Activated CD8-positive, alpha-beta memory T cell treated with anti-CD3 and anti-CD28 coated beads, Interleukin-2, amount 50 U/mL, for 4 hours (primary cell): ENCODE results near the gene TPI1.

Experiments used
- DNase-seq: peaks from one replicate; pipeline ENCODE4 v3.0.0-alpha.2; 2020

The TPI1 gene

DNA sequence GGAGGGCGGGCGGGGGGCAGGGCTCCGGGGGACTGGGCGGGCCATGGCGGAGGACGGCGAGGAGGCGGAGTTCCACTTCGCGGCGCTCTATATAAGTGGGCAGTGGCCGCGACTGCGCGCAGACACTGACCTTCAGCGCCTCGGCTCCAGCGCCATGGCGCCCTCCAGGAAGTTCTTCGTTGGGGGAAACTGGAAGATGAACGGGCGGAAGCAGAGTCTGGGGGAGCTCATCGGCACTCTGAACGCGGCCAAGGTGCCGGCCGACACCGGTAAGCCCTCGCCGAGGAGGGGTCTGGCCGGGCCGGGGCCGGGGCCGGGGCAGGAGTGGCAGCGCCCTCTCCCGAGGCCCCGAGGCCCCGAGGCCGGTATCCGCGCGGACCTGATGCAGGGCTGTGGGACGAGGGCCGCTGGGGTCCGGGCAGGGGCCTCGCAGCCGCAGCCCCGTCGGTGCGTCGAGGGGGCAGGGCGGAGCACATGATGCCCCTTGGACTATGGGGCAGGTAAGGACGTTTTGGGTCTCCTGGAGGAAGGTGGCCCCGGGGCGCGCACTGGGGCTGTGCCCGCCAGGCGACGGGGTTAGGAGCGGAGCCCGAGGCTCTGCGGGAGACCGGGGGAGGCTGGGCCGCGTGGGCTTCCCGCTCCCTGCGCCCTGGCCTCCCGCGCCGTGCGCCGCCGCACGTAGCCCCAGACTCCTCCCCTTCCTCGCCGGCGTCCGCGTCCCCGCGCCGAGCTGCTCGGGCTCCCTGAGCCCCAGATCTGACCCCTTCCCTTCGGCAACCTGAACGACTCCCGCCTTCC, at the start of gene TPI1:
Gene TPI1 (plus strand): TSS at position 119 of the 798 bp plus-strand sequence. CDS start 36 bp downstream, at position 155.
- DNase-seq = peak; percentile 79

DNA sequence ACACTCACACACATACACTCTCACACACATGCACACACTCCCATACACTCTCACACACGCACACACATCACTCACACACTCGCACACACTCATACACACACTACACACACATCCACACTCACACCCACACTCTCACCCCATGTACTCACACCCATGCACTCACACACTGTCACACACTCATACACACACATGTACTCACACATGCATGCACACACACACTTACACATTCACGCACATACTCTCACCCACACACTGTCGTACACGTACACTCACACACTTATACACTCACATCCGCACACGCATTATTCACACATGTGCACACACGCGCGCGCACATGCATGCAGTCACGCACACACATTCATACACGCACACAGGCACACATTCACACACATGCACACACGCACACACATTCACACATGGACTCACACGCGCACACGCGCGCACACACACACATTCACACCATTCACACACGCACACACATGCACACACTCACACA, 49.6 kb upstream of the TPI1 start:
- no peak for DNase-seq

DNA sequence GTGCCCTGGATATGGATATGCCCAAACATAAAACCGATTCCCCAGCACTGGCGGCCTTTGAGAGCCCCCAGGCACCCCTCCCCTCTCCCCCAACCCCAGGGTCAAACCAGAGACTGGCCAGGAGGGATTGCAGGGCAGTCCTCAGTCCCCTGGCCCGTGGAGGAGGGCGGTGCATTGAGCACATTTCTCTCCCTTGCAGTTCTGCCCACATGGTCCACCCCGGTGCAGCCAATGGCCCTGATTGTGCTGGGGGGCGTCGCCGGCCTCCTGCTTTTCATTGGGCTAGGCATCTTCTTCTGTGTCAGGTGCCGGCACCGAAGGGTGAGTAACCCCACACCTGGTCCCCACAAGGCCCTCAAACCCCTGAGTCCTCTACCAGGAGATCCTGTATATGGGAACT, 49.1 kb upstream of the TPI1 start:
- no peak for DNase-seq

DNA sequence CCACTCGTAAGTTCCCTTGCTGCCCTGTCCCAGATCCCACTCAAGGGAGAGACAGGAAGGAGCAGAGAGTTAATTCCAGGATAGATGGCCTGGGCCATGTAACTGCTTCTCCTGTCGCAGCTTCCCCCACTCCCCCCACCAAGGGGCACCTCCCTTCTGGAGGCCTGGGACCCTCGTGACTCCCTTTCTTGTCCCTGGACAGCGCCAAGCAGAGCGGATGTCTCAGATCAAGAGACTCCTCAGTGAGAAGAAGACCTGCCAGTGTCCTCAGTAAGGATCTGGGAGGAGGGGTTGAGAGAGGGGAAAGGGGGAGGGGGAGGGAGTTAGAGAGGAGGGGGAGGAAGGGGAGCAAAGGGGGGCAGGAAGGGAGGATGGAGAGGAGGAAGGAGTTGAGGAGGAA, 48.7 kb upstream of the TPI1 start:
- DNase-seq = no peak

DNA sequence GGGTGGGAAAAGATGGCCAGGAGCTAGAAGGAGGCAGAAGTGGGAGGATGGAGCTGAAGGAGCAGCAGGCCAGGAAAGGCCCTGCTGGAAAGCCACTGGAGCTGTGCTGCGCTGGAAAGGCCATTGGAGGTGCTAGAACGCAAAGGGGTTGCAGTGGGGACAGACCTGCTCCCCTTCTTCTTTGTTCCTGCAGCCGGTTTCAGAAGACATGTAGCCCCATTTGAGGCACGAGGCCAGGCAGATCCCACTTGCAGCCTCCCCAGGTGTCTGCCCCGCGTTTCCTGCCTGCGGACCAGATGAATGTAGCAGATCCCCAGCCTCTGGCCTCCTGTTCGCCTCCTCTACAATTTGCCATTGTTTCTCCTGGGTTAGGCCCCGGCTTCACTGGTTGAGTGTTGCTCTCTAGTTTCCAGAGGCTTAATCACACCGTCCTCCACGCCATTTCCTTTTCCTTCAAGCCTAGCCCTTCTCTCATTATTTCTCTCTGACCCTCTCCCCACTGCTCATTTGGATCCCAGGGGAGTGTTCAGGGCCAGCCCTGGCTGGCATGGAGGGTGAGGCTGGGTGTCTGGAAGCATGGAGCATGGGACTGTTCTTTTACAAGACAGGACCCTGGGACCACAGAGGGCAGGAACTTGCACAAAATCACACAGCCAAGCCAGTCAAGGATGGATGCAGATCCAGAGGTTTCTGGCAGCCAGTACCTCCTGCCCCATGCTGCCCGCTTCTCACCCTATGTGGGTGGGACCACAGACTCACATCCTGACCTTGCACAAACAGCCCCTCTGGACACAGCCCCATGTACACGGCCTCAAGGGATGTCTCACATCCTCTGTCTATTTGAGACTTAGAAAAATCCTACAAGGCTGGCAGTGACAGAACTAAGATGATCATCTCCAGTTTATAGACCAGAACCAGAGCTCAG, 48.0 kb upstream of the TPI1 start:
- no peak for DNase-seq

DNA sequence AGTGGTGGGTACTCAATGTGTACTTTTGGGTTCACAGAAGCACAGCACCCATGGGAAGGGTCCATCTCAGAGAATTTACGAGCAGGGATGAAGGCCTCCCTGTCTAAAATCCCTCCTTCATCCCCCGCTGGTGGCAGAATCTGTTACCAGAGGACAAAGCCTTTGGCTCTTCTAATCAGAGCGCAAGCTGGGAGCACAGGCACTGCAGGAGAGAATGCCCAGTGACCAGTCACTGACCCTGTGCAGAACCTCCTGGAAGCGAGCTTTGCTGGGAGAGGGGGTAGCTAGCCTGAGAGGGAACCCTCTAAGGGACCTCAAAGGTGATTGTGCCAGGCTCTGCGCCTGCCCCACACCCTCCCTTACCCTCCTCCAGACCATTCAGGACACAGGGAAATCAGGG, 47.2 kb upstream of the TPI1 start:
- DNase-seq = no peak

DNA sequence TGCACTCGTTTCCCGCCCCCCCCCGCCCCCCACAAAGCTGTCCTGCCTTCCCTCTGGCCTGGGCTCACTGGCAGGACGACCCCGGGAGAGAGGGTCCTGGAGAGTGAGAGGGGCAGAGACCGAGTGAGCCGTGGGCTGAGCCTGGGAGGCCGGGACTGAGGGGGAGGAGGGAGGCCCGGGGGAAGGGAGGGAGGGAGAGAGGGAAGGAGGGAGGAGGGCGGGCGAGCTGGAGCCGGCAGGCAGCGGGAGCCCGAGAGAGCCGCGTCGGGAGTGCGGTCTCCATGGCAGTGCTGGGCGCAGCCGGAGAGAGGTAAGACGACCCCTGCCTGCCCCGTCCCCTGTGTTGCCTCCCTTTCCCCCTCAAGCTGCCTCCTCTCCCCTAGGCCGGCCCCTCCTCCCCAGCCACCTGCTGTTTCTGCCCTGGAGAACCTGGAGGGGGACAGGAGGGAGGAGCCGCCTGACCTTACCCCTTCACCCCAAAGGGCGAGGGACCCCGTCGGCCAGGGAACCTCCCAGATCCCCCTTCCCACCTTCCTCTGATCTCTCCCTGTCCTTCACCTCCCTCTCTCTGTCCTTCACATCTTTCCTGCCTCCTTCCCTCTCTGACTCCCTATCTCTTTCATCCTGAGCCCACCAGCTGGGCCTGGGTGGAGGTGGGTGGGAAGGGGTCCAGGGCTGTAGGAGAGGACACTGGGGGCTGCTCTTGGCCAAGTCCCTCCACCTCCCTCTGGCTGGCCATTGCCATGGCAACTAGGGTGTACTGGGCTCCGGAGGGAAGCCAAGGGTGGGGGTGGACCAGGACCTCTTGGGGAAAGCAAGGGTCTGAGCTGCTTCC, 45.5 kb upstream of the TPI1 start, which contains the start of gene GPR162:
Gene GPR162 (plus strand): TSS at position 231 of the 835 bp plus-strand sequence. CDS start 2,078 bp downstream, outside the sequence.
- no peak for DNase-seq

DNA sequence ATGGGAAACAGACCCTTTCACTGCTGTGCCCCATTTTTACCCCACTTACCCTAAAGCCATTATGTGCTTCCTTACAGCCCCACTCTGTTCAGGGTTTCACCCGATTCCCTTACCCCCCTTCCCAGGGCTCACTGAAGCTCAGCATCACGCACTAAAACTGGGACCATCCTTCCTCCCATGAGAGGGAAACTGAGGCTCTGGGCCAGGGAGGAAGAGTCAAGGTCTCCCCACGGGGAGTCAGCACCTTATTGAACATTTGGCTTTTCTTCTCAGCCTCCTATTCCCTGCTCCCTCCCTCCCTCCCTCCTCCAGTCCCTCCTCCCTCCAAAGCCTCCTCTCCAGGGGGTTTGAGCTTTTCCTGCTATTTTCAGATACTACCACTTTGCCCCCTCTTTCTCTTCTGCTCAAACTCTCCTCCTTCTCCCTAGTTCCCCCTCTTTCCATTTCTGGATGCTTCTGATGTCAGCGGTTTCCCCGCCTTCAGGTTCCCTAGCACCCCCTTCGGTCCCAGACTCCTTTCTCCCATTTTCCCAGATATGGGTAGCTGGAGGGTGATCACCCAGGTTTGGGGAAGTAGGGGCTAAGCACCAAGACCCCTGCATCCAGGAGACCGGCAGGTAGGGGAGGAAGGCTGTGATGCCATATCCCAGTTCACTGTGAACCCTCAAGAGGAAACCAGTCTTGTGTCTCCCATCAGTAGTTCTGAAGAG, 44.8 kb upstream of the TPI1 start:
- no peak for DNase-seq

DNA sequence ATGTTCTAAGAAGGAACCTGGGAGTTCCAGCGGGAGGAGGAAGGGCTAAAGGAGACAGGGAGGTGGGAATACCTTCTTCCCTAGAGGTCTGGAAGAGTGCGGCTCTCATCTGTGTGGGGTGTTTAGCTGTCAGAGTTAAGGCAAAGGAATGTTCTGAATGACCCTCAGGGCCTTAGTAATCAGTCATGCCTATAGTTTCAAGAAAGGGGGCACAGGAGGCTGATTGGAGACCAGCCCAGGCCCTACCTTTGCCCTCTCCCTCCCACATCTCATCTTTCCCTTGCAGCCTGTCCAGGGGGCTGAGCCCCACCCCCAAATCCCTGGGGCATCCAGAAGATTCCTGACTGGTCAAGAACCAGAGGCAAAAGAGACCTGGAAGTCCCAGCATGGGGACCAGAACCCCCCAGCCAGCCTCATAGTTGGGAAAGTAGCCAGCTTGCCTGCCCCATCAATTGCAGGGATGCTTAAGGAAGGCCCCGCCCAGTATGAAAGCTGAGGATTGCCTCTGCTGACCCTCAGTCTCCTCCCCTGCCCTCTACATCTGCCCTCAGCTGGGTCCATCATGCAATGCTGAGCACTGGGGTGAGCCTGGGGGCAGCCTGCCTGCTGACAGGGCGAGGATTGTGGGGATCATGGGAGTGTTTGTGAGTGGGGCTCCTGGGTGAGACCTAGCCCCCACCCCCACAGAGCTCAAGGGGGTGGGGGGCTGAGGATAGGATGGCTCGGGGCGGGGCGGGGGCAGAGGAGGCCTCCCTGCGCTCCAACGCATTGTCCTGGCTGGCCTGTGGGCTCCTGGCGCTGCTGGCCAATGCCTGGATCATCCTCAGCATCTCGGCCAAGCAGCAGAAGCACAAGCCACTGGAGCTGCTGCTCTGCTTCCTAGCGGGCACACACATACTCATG, 43.9 kb upstream of the TPI1 start:
- DNase-seq = no peak

DNA sequence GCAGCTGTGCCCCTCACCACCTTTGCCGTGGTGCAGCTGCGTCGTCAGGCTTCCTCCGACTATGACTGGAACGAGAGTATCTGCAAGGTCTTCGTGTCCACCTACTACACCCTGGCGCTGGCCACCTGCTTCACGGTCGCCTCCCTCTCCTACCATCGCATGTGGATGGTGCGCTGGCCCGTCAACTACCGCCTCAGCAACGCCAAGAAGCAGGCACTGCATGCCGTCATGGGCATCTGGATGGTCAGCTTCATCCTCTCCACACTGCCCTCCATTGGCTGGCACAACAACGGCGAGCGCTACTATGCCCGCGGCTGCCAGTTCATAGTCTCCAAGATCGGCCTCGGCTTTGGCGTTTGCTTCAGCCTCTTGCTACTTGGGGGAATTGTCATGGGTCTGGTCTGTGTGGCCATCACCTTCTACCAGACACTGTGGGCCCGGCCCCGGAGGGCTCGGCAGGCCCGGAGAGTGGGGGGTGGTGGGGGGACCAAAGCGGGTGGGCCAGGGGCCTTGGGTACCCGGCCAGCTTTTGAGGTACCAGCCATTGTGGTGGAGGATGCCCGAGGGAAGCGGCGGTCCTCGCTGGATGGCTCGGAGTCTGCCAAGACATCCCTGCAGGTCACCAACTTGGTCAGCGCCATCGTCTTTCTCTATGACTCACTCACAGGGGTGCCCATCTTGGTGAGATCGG, 43.1 kb upstream of the TPI1 start:
- no peak for DNase-seq

DNA sequence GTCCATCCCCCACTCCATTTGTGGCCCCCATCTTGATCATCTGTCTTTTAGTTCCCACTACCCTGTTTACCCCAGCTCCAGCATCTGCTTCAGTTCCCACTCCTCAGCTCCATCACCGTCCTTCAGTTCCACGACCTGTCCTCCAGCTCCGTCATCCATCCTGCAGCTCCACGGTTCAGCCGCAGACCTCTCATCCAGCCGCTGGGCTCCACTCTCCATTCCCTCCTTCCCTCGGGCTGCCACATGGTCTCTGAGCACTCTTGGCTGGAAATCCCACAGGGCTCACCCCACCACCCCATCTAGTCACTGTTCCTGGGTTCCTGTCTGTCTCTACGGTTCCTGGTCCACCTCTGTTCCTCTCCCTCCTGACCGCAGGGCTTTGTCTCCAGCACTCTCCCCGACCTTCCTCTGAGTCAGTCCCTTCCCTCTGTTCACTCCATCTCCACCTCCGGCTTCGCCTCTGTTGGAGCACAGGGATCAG, 42.4 kb upstream of the TPI1 start:
- DNase-seq = no peak

DNA sequence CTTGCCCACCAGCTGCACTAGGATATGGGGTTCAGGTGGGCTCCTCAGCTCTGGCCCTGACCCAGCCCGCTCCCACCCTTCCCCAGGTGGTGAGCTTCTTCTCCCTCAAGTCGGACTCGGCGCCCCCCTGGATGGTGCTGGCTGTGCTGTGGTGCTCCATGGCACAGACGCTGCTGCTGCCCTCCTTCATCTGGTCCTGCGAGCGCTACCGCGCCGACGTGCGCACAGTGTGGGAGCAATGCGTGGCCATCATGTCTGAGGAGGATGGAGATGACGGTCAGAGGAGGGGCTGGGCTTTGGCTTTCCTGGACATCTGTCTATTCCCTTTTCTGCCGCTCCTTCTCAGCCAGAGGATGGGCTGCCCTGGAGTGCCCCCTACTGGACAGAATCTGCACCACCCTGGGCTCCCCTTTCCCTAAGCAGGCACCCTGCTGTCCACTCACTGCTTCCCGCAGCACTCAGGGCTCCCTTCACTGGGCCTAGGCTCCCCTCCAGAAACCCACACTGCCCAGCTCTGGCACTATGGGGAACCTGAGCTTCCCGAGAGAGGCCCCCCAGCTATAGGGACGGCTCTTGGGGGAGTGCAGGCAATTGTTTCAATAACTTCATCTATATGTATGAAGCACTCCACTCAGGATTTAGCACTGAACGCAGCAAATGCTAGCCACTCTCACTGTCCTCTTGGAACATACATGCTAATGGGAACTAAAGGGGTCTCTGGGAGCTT, 41.8 kb upstream of the TPI1 start:
- peak; percentile 81 for DNase-seq

DNA sequence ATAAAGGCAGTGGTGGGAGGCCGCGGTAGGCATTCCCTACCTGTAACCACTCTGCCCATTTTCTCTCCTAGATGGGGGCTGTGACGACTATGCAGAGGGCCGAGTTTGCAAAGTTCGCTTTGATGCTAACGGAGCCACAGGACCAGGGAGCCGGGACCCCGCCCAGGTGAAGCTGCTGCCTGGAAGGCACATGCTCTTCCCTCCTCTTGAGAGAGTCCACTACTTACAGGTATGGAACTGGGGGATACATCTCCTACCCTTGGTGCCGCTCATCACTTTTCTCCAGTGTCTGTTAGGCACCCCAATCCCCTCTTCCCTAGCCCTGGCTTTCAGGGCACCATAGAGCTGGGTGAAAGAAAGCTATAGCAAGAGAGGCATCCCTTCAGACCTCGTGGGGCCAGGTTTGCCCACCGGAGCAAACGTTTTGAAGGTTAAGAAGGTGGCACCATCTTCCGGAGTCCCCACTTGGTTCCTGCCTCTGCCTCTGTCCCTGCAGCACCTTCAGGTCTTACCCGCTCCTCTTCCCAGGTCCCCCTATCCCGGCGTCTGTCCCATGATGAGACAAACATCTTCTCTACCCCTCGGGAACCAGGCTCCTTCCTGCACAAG, 41.1 kb upstream of the TPI1 start:
- DNase-seq = no peak

DNA sequence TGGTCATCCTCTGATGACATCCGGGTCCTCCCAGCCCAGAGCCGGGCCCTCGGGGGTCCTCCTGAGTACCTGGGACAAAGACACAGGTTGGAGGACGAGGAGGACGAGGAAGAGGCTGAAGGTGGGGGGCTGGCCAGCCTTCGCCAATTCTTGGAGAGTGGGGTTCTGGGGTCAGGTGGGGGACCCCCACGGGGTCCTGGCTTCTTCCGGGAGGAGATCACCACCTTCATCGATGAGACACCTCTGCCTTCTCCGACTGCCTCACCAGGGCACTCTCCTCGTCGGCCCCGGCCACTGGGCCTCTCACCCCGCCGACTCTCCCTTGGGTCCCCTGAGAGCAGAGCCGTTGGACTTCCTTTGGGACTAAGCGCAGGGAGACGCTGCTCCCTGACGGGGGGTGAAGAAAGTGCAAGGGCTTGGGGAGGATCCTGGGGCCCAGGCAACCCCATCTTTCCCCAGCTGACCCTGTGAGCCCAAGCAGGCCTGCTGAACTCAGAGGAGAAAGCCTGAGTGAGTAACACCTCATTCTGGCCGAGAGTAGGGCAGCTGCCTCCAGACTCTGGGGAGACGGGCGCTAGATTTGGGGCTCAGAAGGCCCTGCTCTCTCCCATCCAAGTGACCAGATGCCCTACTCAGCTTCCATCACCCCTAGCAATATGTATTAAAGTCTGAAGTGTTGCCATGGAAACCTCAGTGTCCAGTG, 40.4 kb upstream of the TPI1 start:
- no peak for DNase-seq

DNA sequence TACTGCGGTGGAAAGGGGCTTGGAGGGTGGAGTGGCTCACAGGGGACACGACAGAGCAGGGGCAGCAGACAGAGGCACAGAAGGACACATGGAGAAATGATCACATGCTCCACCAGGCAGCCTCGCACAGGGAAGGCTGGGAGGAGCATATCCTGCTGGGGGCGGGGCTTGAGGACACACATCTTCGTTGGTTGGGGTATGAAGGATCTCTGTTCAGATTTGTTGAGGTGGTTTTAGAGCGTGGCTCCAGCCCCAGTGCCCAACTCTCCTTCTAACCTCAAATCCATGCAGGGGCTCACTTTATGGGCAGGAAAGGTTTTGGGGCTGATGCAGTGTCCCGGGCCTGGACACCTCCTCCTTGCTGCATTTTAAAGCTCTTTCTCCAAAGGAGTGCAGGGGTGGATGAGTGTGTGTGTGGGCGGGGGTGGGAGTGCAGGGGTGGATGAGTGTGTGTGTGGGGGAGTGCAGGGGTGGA, 39.9 kb upstream of the TPI1 start:
- peak; percentile 47 for DNase-seq

DNA sequence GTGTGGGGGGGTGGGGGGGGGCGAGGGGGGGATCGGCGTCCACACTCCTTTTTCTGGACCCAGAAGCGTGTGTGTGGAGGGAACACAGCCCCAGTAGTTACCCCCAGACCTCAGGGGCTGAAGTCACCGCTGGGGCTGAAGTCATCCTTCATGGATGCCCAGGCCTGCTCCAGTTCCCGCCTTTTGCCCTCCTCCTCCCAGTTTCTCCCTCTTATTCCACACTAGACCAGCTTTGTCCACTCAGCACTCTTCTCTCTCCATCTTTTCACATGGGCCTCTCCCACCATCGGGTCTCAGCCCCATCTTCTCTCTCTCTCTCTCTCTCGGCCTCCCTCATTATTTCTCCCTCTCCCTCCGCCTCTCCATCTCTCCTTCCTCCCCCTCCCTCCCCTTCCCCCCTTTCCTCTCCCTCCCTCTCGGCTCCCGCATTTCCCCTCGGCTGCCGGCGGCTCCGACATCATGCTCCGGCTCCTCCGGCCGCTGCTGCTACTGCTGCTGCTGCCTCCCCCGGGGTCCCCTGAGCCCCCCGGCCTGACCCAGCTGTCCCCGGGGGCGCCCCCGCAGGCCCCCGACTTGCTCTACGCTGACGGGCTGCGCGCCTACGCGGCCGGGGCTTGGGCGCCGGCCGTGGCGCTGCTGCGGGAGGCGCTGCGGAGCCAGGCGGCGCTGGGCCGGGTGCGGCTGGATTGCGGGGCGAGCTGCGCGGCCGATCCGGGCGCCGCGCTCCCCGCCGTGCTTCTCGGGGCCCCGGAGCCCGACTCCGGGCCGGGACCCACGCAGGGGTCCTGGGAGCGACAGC, 39.1 kb upstream of the TPI1 start, which contains the start of gene P3H3:
Gene P3H3 (plus strand): TSS at position 426 of the 799 bp plus-strand sequence. CDS start 34 bp downstream, at position 460.
- no peak for DNase-seq
